Right atrium auricular region (tissue), 2 donors: ENCODE measurements around the gene USH2A. TPM values are rescaled to one million over a fixed set of nuclear protein-coding genes. Genes with fewer than 3 reads are reported as not detected.

Source experiments
- DNase-seq: peaks from one replicate; pipeline ENCODE4 v3.0.0-alpha.2; 2019; ENCODE audit warnings: low spot score
- H3K27ac ChIP-seq, 2 donors: fragments of 200-600 bp; sonication (generic); 1 replicate in 1 of 2; 2 replicates in 1 of 2; pipeline ENCODE4 v1.5.1; 2016 to 2019
- H3K27me3 ChIP-seq, 2 donors: fragments of 200-600 bp; sonication (generic); one replicate each; pipeline versions ENCODE4 v1.5.1 to v1.6.0; 2017 to 2019
- H3K36me3 ChIP-seq: fragments of 200-600 bp; sonication (generic); one replicate; pipeline ENCODE4 v1.5.1; 2016
- H3K4me1 ChIP-seq, 2 donors: fragments of 200-600 bp; sonication (generic); one replicate each; pipeline versions ENCODE4 v1.5.1 to v1.6.0; 2017 to 2019
- H3K4me3 ChIP-seq, 2 donors: fragments of 200-600 bp; sonication (generic); 1 replicate in 1 of 2; 2 replicates in 1 of 2; pipeline ENCODE4 v1.5.1; 2017 to 2019; ENCODE audit warnings: mild to moderate bottlenecking in 1 of 2, moderate library complexity in 1 of 2
- H3K9me3 ChIP-seq, 2 donors: fragments of 200-600 bp; sonication (generic); one replicate each; pipeline ENCODE4 v1.5.1; 2019
- CTCF ChIP-seq, 2 donors: fragments of 200-600 bp; sonication (generic); IDR thresholded peaks; one replicate each; pipeline ENCODE4 v1.5.1; 2019; ENCODE audit warnings: antibody characterized with exemption in 2 of 2
- total RNA-seq, 2 donors: library from RNA; depleted of rRNA; stranded (reverse); fragments of >200 nt; gene quantifications; one replicate each; pipeline ENCODE4 v1.1.0, GENCODE V29; 2016

The USH2A gene
- total RNA-seq, 2 donors from 2014 or later: 2.4 to 5.6 TPM

- Histone ChIP-seq H3K27me3 (no peaks in the 10 kb centered on the region), H3K4me3 (no peak overlapping the region), H3K9me3 (no peaks in the 10 kb centered on the region), H3K27ac (no peak overlapping the region), H3K36me3 (no peaks in the 10 kb centered on the region), H3K4me1 (no peaks in the 10 kb centered on the region)
- no peak for DNase-seq
- TF ChIP-seq CTCF (IDR thresholded peaks at IDR 0.05): no peak
These were observed 778.1 kb downstream of the USH2A start for GRCh38 chr1:215645182-215645581.

- Histone ChIP-seq H3K27ac (no peak overlapping the region), H3K36me3 (no peaks in the 10 kb centered on the region), H3K4me3 (no peak overlapping the region), H3K9me3 (no peaks in the 10 kb centered on the region), H3K27me3 (no peaks in the 10 kb centered on the region), H3K4me1 (no peaks in the 10 kb centered on the region)
- DNase-seq: no peak
- no peak for TF ChIP-seq CTCF (IDR thresholded peaks at IDR 0.05)
These were observed 779.5 kb downstream of the USH2A start for GRCh38 chr1:215643592-215644321.

GRCh38 chr1:215640429-215641148 is 782.7 kb downstream of the USH2A start:
- DNase-seq: no peak
- Histone ChIP-seq H3K4me3 (no peak overlapping the region), H3K4me1 (peaks cover 0 to 9% of the 10 kb centered on the region in 2 donors), H3K9me3 (no peaks in the 10 kb centered on the region), H3K27ac (no peak overlapping the region), H3K27me3 (no peaks in the 10 kb centered on the region), H3K36me3 (no peaks in the 10 kb centered on the region)
- no peak for TF ChIP-seq CTCF (IDR thresholded peaks at IDR 0.05)

- H3K27me3 ChIP-seq: no peaks in the 10 kb centered on the region
- no peak for TF ChIP-seq CTCF (IDR thresholded peaks at IDR 0.05)
- H3K4me1 ChIP-seq: peaks cover 0 to 9% of the 10 kb centered on the region in 2 donors
- DNase-seq: peak; percentile 69
- H3K27ac ChIP-seq: peak overlapping the region; percentile 56 to 62
- no peaks in the 10 kb centered on the region for H3K9me3 ChIP-seq
- no peaks in the 10 kb centered on the region for H3K36me3 ChIP-seq
- no peak overlapping the region for H3K4me3 ChIP-seq
These were observed 786.1 kb downstream of the USH2A start for GRCh38 chr1:215637041-215637573.

GRCh38 chr1:215636258-215636965 is 786.8 kb downstream of the USH2A start:
- H3K9me3 ChIP-seq: no peaks in the 10 kb centered on the region
- DNase-seq: peak; percentile 64
- H3K4me1 ChIP-seq: peaks cover 0 to 9% of the 10 kb centered on the region in 2 donors
- H3K36me3 ChIP-seq: no peaks in the 10 kb centered on the region
- H3K27me3 ChIP-seq: no peaks in the 10 kb centered on the region
- peak overlapping the region; percentile 56 to 62 for H3K27ac ChIP-seq
- no peak for TF ChIP-seq CTCF (IDR thresholded peaks at IDR 0.05)
- H3K4me3 ChIP-seq: no peak overlapping the region
